ENCODE data around the gene CD44.
A peak's percentile ranks its signal among the peaks of the same experiment; 100 is the strongest.

CD44 gene

GRCh38 chr11:35160902-35161597 lies 22.1 kb downstream of the CD44 start:
- peak; percentile 86 for DNase-seq

GRCh38 chr11:35162745-35163144 lies 23.8 kb downstream of the CD44 start:
- no peak for DNase-seq

- DNase-seq, result no peak
These were observed 24.2 kb downstream of the CD44 start for GRCh38 chr11:35163209-35163608.

GRCh38 chr11:35163702-35164496 lies 24.9 kb downstream of the CD44 start:
- DNase-seq, result no peak

GRCh38 chr11:35165030-35165422 lies 26.1 kb downstream of the CD44 start:
- no peak for DNase-seq

GRCh38 chr11:35165423-35166368 lies 26.7 kb downstream of the CD44 start:
- DNase-seq, result no peak

GRCh38 chr11:35166369-35167360 lies 27.7 kb downstream of the CD44 start:
- DNase-seq, result no peak

GRCh38 chr11:35167426-35167954 lies 28.5 kb downstream of the CD44 start:
- DNase-seq, result no peak

- DNase-seq, result no peak
These were observed 29.7 kb downstream of the CD44 start for GRCh38 chr11:35168671-35169070.

- no peak for DNase-seq
These were observed 30.1 kb downstream of the CD44 start for GRCh38 chr11:35169112-35169511.

GRCh38 chr11:35169754-35170153 lies 30.8 kb downstream of the CD44 start:
- no peak for DNase-seq

GRCh38 chr11:35170503-35170902 lies 31.5 kb downstream of the CD44 start:
- DNase-seq, result no peak

- DNase-seq, result no peak
These were observed 32.3 kb downstream of the CD44 start for GRCh38 chr11:35171226-35171625.

- no peak for DNase-seq
These were observed 34.1 kb downstream of the CD44 start for GRCh38 chr11:35173011-35173511.

GRCh38 chr11:35173616-35174566 lies 34.9 kb downstream of the CD44 start:
- DNase-seq, result no peak

- no peak for DNase-seq
These were observed 35.7 kb downstream of the CD44 start for GRCh38 chr11:35174666-35175065.

GRCh38 chr11:35177370-35177769 lies 38.4 kb downstream of the CD44 start:
- DNase-seq, result peak; percentile 95

- DNase-seq, result no peak
These were observed 39.3 kb downstream of the CD44 start for GRCh38 chr11:35178067-35178805.

GRCh38 chr11:35178873-35179272 lies 39.9 kb downstream of the CD44 start:
- DNase-seq, result no peak
